Measurements from ENCODE around the gene SREBF2. TPM values are rescaled to one million over a fixed set of nuclear protein-coding genes. Genes with fewer than 3 reads are reported as not detected.

The SREBF2 gene
- total RNA-seq: 127 to 130 TPM (median 129 TPM) in 3 replicates

- DNase-seq (ENCODE audit: low spot score in 2 of 2, unreplicated experiment in 2 of 2): peak; percentile 98
- TF ChIP-seq, protein P1, sequence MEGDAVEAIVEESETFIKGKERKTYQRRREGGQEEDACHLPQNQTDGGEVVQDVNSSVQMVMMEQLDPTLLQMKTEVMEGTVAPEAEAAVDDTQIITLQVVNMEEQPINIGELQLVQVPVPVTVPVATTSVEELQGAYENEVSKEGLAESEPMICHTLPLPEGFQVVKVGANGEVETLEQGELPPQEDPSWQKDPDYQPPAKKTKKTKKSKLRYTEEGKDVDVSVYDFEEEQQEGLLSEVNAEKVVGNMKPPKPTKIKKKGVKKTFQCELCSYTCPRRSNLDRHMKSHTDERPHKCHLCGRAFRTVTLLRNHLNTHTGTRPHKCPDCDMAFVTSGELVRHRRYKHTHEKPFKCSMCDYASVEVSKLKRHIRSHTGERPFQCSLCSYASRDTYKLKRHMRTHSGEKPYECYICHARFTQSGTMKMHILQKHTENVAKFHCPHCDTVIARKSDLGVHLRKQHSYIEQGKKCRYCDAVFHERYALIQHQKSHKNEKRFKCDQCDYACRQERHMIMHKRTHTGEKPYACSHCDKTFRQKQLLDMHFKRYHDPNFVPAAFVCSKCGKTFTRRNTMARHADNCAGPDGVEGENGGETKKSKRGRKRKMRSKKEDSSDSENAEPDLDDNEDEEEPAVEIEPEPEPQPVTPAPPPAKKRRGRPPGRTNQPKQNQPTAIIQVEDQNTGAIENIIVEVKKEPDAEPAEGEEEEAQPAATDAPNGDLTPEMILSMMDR (IDR thresholded peaks at IDR 0.05; ENCODE audit: unreplicated experiment): no peak
- Mint-ChIP-seq H3K27ac (peak within 1 kb of the TSS; percentile 100), H3K36me3 (peaks cover 13% of the 10 kb centered on the region), H3K4me3 (peak within 1 kb of the TSS; percentile 95), H3K27me3 (ENCODE audit: low read depth) (no peaks in the 10 kb centered on the region), H3K9me3 (no peaks in the 10 kb centered on the region), H3K4me1 (peaks cover 21% of the 10 kb centered on the region)
Measured at GRCh38 chr22:41832553-41833368, at the start of gene SREBF2. Gene SREBF2 (plus strand): TSS chr22:41833105. CDS start chr22:41833271, 166 bp downstream.

- TF ChIP-seq, protein P1 (IDR thresholded peaks at IDR 0.05; ENCODE audit: unreplicated experiment): no peak
- H3K27ac Mint-ChIP-seq: no peak overlapping the region
- H3K27me3 Mint-ChIP-seq (ENCODE audit: low read depth): no peaks in the 10 kb centered on the region
- no peaks in the 10 kb centered on the region for H3K4me1 Mint-ChIP-seq
- no peaks in the 10 kb centered on the region for H3K36me3 Mint-ChIP-seq
- H3K4me3 Mint-ChIP-seq: no peak overlapping the region
- DNase-seq (ENCODE audit: low spot score in 2 of 2, unreplicated experiment in 2 of 2): no peak
- no peaks in the 10 kb centered on the region for H3K9me3 Mint-ChIP-seq
Measured at GRCh38 chr22:41787331-41787730, 45.6 kb upstream of the SREBF2 start.

DNA sequence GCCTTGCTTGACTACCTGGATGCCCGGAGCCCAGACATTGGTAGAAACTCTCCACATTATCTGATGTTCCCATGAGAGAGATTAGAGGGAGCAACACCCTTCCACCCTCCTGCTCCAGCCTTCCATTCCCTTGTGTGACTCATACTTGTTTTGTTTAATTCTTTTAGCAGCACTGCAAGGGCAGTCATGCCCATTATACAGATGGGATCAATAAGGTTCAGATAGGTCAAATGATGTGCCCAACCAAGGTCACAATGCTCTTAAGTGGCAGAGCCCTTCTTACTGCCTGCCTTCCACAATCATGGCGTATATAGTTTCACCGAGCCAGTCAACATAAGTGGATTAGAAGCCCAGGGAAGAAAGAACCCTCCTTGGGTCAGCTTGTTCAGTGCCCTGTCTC, 39.0 kb upstream of the SREBF2 start:
- DNase-seq (ENCODE audit: low spot score in 2 of 2, unreplicated experiment in 2 of 2): no peak
- no peaks in the 10 kb centered on the region for H3K36me3 Mint-ChIP-seq
- H3K27ac Mint-ChIP-seq: no peak overlapping the region
- H3K27me3 Mint-ChIP-seq (ENCODE audit: low read depth): no peaks in the 10 kb centered on the region
- H3K4me1 Mint-ChIP-seq: no peaks in the 10 kb centered on the region
- no peak overlapping the region for H3K4me3 Mint-ChIP-seq
- TF ChIP-seq, protein P1 (IDR thresholded peaks at IDR 0.05; ENCODE audit: unreplicated experiment): no peak
- H3K9me3 Mint-ChIP-seq: no peaks in the 10 kb centered on the region

DNA sequence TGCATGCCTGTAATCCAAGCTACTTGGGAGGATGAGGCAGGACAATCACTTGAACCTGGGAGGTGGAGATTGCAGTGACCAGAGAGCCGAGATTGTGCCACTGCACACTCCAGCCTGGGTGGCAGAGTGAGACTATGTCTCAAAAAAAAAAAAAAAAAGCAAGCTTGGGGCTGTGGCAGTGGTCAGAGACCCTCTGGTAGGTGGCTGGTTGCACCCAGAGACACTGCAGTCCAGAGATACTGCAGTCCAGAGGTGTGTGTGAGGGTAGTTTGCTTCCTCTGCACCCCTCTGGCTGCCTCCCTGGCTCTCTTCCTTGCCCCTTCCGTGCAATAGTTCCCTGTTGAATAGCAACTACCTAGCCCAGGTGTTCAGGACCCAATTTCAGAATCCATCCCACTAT, 34.2 kb upstream of the SREBF2 start:
- Mint-ChIP-seq H3K9me3 (no peaks in the 10 kb centered on the region), H3K27ac (peak overlapping the region; percentile 71), H3K4me3 (no peak overlapping the region), H3K27me3 (ENCODE audit: low read depth) (no peaks in the 10 kb centered on the region), H3K36me3 (peaks cover 2% of the 10 kb centered on the region), H3K4me1 (peaks cover 27% of the 10 kb centered on the region)
- TF ChIP-seq, protein P1 (IDR thresholded peaks at IDR 0.05; ENCODE audit: unreplicated experiment): no peak
- DNase-seq (ENCODE audit: low spot score in 2 of 2, unreplicated experiment in 2 of 2): no peak

GRCh38 chr22:41799486-41800347, 33.2 kb upstream of the SREBF2 start:
- Mint-ChIP-seq H3K4me1 (peaks cover 27% of the 10 kb centered on the region), H3K27ac (peak overlapping the region; percentile 98), H3K9me3 (no peaks in the 10 kb centered on the region), H3K36me3 (peaks cover 2% of the 10 kb centered on the region), H3K27me3 (ENCODE audit: low read depth) (no peaks in the 10 kb centered on the region), H3K4me3 (peak overlapping the region; percentile 97)
- DNase-seq (ENCODE audit: low spot score in 2 of 2, unreplicated experiment in 2 of 2): peak in 1 of 2 experiments; percentile 39
- TF ChIP-seq, protein P1 (IDR thresholded peaks at IDR 0.05; ENCODE audit: unreplicated experiment): no peak
